Vagina (tissue), 2 donors: ENCODE data around the gene CBX6. TPM values are rescaled to one million over a fixed set of nuclear protein-coding genes. Genes with fewer than 3 reads are reported as not detected.

Source experiments
- DNase-seq, 2 donors: peaks; one replicate each; pipeline ENCODE4 v3.0.0-alpha.2; 2017; ENCODE audit errors: extremely low spot score in 2 of 2
- H3K27ac ChIP-seq: fragments of 200-600 bp; sonication (generic); one replicate; pipeline ENCODE4 v1.5.1; 2019
- H3K27me3 ChIP-seq: fragments of 200-600 bp; sonication (generic); one replicate; pipeline ENCODE4 v1.5.1; 2019
- H3K36me3 ChIP-seq, 2 donors: fragments of 200-600 bp; sonication (generic); one replicate each; pipeline ENCODE4 v1.5.1; 2017 to 2019
- H3K4me1 ChIP-seq: fragments of 200-600 bp; sonication (generic); one replicate; pipeline ENCODE4 v1.5.1; 2019
- H3K4me3 ChIP-seq, 2 donors: fragments of 200-600 bp; sonication (generic); 1 replicate in 1 of 2; 2 replicates in 1 of 2; pipeline ENCODE4 v1.5.1; 2016 to 2019
- H3K9me3 ChIP-seq: fragments of 200-600 bp; sonication (generic); one replicate; pipeline ENCODE4 v1.5.1; 2019
- CTCF ChIP-seq, 3 experiments: fragments of 450-650 bp in 2 of 3; fragments of 200-600 bp in 1 of 3; sonication (generic) in 1 of 3; IDR thresholded peaks; one replicate each; pipeline ENCODE4 v1.5.1; 2017 to 2019; ENCODE audit warnings: antibody characterized with exemption in 3 of 3, mild to moderate bottlenecking in 2 of 3, moderate library complexity in 2 of 3
- POLR2A ChIP-seq, 2 donors: fragments of 450-650 bp; IDR thresholded peaks; one replicate each; pipeline ENCODE4 v1.6.1; 2017; ENCODE audit warnings: antibody characterized with exemption in 2 of 2, mild to moderate bottlenecking in 2 of 2, moderate library complexity in 2 of 2
- POLR2AphosphoS5 ChIP-seq, 2 donors: sonication (generic); formaldehyde crosslinking; IDR thresholded peaks; one replicate each; pipeline ENCODE4 v1.9.0; 2017; ENCODE audit warnings: antibody characterized with exemption in 2 of 2, mild to moderate bottlenecking in 2 of 2, low read depth in 1 of 2; ENCODE audit not compliant: insufficient read depth in 1 of 2
- intact Hi-C: fragments of 100-400 bp; cut with DNase I; formaldehyde crosslinking; loops from one replicate; pipeline ENCODE4 v1.15.1; 2023
- total RNA-seq: library from RNA; depleted of rRNA; stranded (reverse); fragments of >200 nt; gene quantifications from one replicate; pipeline ENCODE4 v1.2.3, GENCODE V29; 2016

The CBX6 gene
- total RNA-seq, 1 donor from 2014 or later: 31.7 TPM

- TF ChIP-seq POLR2AphosphoS5 (IDR thresholded peaks at IDR 0.05; ENCODE audit: insufficient read depth in 1 of 2, low read depth in 1 of 2) (no peak), CTCF (IDR thresholded peaks at IDR 0.05) (no peak), POLR2A (IDR thresholded peaks at IDR 0.05) (no peak)
- Histone ChIP-seq H3K27me3 (no peaks in the 10 kb centered on the region), H3K36me3 (no peaks in the 10 kb centered on the region), H3K27ac (no peak overlapping the region), H3K4me1 (no peaks in the 10 kb centered on the region), H3K4me3 (no peak overlapping the region), H3K9me3 (no peaks in the 10 kb centered on the region)
- no peak for DNase-seq
- intact Hi-C loops: no loop called here
These were observed 41.2 kb downstream of the CBX6 start for GRCh38 chr22:38830845-38831108.

GRCh38 chr22:38830026-38830844 is 41.8 kb downstream of the CBX6 start:
- H3K9me3 ChIP-seq: no peaks in the 10 kb centered on the region
- no peak for DNase-seq
- no peaks in the 10 kb centered on the region for H3K27me3 ChIP-seq
- no peak overlapping the region for H3K27ac ChIP-seq
- H3K4me3 ChIP-seq: no peak overlapping the region
- no peaks in the 10 kb centered on the region for H3K36me3 ChIP-seq
- no peaks in the 10 kb centered on the region for H3K4me1 ChIP-seq
- no peak for TF ChIP-seq CTCF (IDR thresholded peaks at IDR 0.05)
- no peak for TF ChIP-seq POLR2A (IDR thresholded peaks at IDR 0.05)
- no peak for TF ChIP-seq POLR2AphosphoS5 (IDR thresholded peaks at IDR 0.05; ENCODE audit: insufficient read depth in 1 of 2, low read depth in 1 of 2)
- intact Hi-C loops: no loop called here

GRCh38 chr22:38829485-38829884 is 42.5 kb downstream of the CBX6 start:
- intact Hi-C loops: no loop called here
- H3K27me3 ChIP-seq: no peaks in the 10 kb centered on the region
- H3K27ac ChIP-seq: no peak overlapping the region
- H3K4me1 ChIP-seq: no peaks in the 10 kb centered on the region
- H3K36me3 ChIP-seq: no peaks in the 10 kb centered on the region
- no peak for DNase-seq
- H3K4me3 ChIP-seq: no peak overlapping the region
- TF ChIP-seq POLR2A (IDR thresholded peaks at IDR 0.05): no peak
- no peak for TF ChIP-seq POLR2AphosphoS5 (IDR thresholded peaks at IDR 0.05; ENCODE audit: insufficient read depth in 1 of 2, low read depth in 1 of 2)
- TF ChIP-seq CTCF (IDR thresholded peaks at IDR 0.05): no peak
- no peaks in the 10 kb centered on the region for H3K9me3 ChIP-seq

- Histone ChIP-seq H3K27ac (no peak overlapping the region), H3K27me3 (no peaks in the 10 kb centered on the region), H3K36me3 (no peaks in the 10 kb centered on the region), H3K9me3 (no peaks in the 10 kb centered on the region), H3K4me1 (no peaks in the 10 kb centered on the region), H3K4me3 (no peak overlapping the region)
- no peak for DNase-seq
- intact Hi-C loops: no loop called here
- no peak for TF ChIP-seq CTCF (IDR thresholded peaks at IDR 0.05)
- no peak for TF ChIP-seq POLR2A (IDR thresholded peaks at IDR 0.05)
- TF ChIP-seq POLR2AphosphoS5 (IDR thresholded peaks at IDR 0.05; ENCODE audit: insufficient read depth in 1 of 2, low read depth in 1 of 2): no peak
These were observed 43.3 kb downstream of the CBX6 start for GRCh38 chr22:38828616-38829205.

GRCh38 chr22:38828191-38828590 is 43.8 kb downstream of the CBX6 start:
- H3K9me3 ChIP-seq: no peaks in the 10 kb centered on the region
- no peak overlapping the region for H3K27ac ChIP-seq
- TF ChIP-seq POLR2AphosphoS5 (IDR thresholded peaks at IDR 0.05; ENCODE audit: insufficient read depth in 1 of 2, low read depth in 1 of 2): no peak
- no peak for TF ChIP-seq CTCF (IDR thresholded peaks at IDR 0.05)
- no peak for TF ChIP-seq POLR2A (IDR thresholded peaks at IDR 0.05)
- H3K4me3 ChIP-seq: no peak overlapping the region
- DNase-seq: no peak
- H3K36me3 ChIP-seq: no peaks in the 10 kb centered on the region
- intact Hi-C loops: no loop called here
- H3K4me1 ChIP-seq: no peaks in the 10 kb centered on the region
- no peaks in the 10 kb centered on the region for H3K27me3 ChIP-seq
